Measurements from ENCODE around the gene GCNT1.

DNA sequence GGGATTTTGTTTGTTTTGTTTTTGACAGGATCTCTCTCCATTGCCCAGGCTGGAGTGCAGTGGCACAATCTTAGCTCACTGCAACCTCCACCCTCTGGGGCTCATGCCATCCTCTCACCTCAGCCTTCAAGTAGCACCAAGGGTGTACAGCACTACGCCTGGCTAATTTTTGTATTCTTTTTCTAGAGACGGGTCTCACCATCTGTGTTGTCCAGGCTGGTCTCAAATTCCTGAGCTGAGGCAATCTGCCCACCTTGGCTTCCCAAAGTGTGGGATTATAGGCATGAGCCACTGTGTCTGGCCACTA is 7.3 kb downstream of the GCNT1 start:
- TF ChIP-seq CTCF (IDR thresholded peaks at IDR 0.05 in 8 of 11, conservative IDR thresholded peaks at IDR 0.05 in 3 of 11) = no peak
- no peak for TF ChIP-seq POLR2A (IDR thresholded peaks at IDR 0.05)
- no peak for TF ChIP-seq POLR2AphosphoS5 (IDR thresholded peaks at IDR 0.05)

Data from spleen (tissue), 7 donors.